ENCODE data around the gene PITPNM1.

- TF ChIP-seq EZH2 (IDR thresholded peaks at IDR 0.05; ENCODE audit: insufficient read depth, poor library complexity, severe bottlenecking), result no peak
- TF ChIP-seq EZH2phosphoT487 (IDR thresholded peaks at IDR 0.05; ENCODE audit: insufficient read depth, low read depth), result no peak
Measured at GRCh38 chr11:67457453-67457852, 47.7 kb downstream of the PITPNM1 start.
